Skeletal muscle satellite cell (primary cell): ENCODE measurements around the gene APP.

ENCODE experiments used
- H3K27me3 ChIP-seq: 2 replicates; pipeline ENCODE4 v1.7.0; 2013; ENCODE audit warnings: low read length; ENCODE audit not compliant: control insufficient read depth, insufficient read depth
- H3K36me3 ChIP-seq: 2 replicates; pipeline ENCODE4 v1.7.0; 2013; ENCODE audit warnings: mild to moderate bottlenecking, control low read depth, low read length; ENCODE audit not compliant: insufficient read depth
- H3K4me1 ChIP-seq: 2 replicates; pipeline ENCODE4 v1.7.0; 2013; ENCODE audit warnings: low read length; ENCODE audit not compliant: control insufficient read depth, insufficient read depth
- H3K4me2 ChIP-seq: 2 replicates; pipeline ENCODE4 v1.7.0; 2013; ENCODE audit warnings: mild to moderate bottlenecking, low read length
- H3K4me3 ChIP-seq: 2 replicates; pipeline ENCODE4 v1.7.0; 2013; ENCODE audit warnings: low read length
- H3K9ac ChIP-seq: 2 replicates; pipeline ENCODE4 v1.7.0; 2013; ENCODE audit warnings: mild to moderate bottlenecking, low read depth, low read length, moderate library complexity
- H3K9me3 ChIP-seq: replicated peaks from 2 replicates; pipeline ENCODE4 v1.7.0; 2013; ENCODE audit warnings: mild to moderate bottlenecking, control low read depth, low read length

APP gene

GRCh38 chr21:26055010-26055409 is 115.6 kb downstream of the APP start:
- no peaks in the 10 kb centered on the region for H3K4me1 ChIP-seq
- H3K9ac ChIP-seq, result no peak overlapping the region
- H3K4me2 ChIP-seq, result no peak overlapping the region
- H3K27me3 ChIP-seq, result no peaks in the 10 kb centered on the region
- H3K4me3 ChIP-seq, result no peak overlapping the region
- peaks cover 15% of the 10 kb centered on the region for H3K36me3 ChIP-seq
- no peaks in the 10 kb centered on the region for H3K9me3 ChIP-seq

GRCh38 chr21:26052057-26052456 is 118.5 kb downstream of the APP start:
- Histone ChIP-seq H3K9me3 (no peaks in the 10 kb centered on the region), H3K27me3 (no peaks in the 10 kb centered on the region), H3K4me1 (no peaks in the 10 kb centered on the region), H3K36me3 (peaks cover 26% of the 10 kb centered on the region), H3K4me2 (no peak overlapping the region), H3K9ac (no peak overlapping the region), H3K4me3 (no peak overlapping the region)

GRCh38 chr21:26050857-26051256 is 119.7 kb downstream of the APP start:
- Histone ChIP-seq H3K4me2 (no peak overlapping the region), H3K4me1 (no peaks in the 10 kb centered on the region), H3K9me3 (no peaks in the 10 kb centered on the region), H3K4me3 (no peak overlapping the region), H3K9ac (no peak overlapping the region), H3K27me3 (no peaks in the 10 kb centered on the region), H3K36me3 (peaks cover 28% of the 10 kb centered on the region)

GRCh38 chr21:26049803-26050202 is 120.8 kb downstream of the APP start:
- Histone ChIP-seq H3K36me3 (peaks cover 28% of the 10 kb centered on the region), H3K4me3 (no peak overlapping the region), H3K9me3 (no peaks in the 10 kb centered on the region), H3K4me2 (no peak overlapping the region), H3K4me1 (no peaks in the 10 kb centered on the region), H3K9ac (no peak overlapping the region), H3K27me3 (no peaks in the 10 kb centered on the region)

- H3K4me3 ChIP-seq, result no peak overlapping the region
- H3K9me3 ChIP-seq, result no peaks in the 10 kb centered on the region
- peaks cover 1% of the 10 kb centered on the region for H3K4me1 ChIP-seq
- H3K4me2 ChIP-seq, result no peak overlapping the region
- H3K27me3 ChIP-seq, result no peaks in the 10 kb centered on the region
- H3K9ac ChIP-seq, result no peak overlapping the region
- H3K36me3 ChIP-seq, result peaks cover 28% of the 10 kb centered on the region
These were observed 123.1 kb downstream of the APP start for GRCh38 chr21:26047279-26047967.

- H3K9ac ChIP-seq, result no peak overlapping the region
- H3K27me3 ChIP-seq, result no peaks in the 10 kb centered on the region
- no peak overlapping the region for H3K4me2 ChIP-seq
- peaks cover 19% of the 10 kb centered on the region for H3K4me1 ChIP-seq
- no peaks in the 10 kb centered on the region for H3K9me3 ChIP-seq
- H3K36me3 ChIP-seq, result peaks cover 5% of the 10 kb centered on the region
- no peak overlapping the region for H3K4me3 ChIP-seq
These were observed 126.7 kb downstream of the APP start for GRCh38 chr21:26043891-26044290.

- peaks cover 19% of the 10 kb centered on the region for H3K4me1 ChIP-seq
- no peak overlapping the region for H3K9ac ChIP-seq
- peak overlapping the region; percentile 12 for H3K4me3 ChIP-seq
- peak overlapping the region; percentile 23 for H3K4me2 ChIP-seq
- H3K36me3 ChIP-seq, result peaks cover 3% of the 10 kb centered on the region
- no peaks in the 10 kb centered on the region for H3K9me3 ChIP-seq
- H3K27me3 ChIP-seq, result no peaks in the 10 kb centered on the region
These were observed 128.2 kb downstream of the APP start for GRCh38 chr21:26042181-26042876.

- H3K9me3 ChIP-seq, result no peaks in the 10 kb centered on the region
- H3K27me3 ChIP-seq, result no peaks in the 10 kb centered on the region
- peaks cover 19% of the 10 kb centered on the region for H3K4me1 ChIP-seq
- H3K4me3 ChIP-seq, result peak overlapping the region; percentile 36
- peak overlapping the region; percentile 61 for H3K4me2 ChIP-seq
- H3K9ac ChIP-seq, result peak overlapping the region; percentile 19
- H3K36me3 ChIP-seq, result no peaks in the 10 kb centered on the region
These were observed 129.0 kb downstream of the APP start for GRCh38 chr21:26041431-26042180.

GRCh38 chr21:26036916-26037315 is 133.7 kb downstream of the APP start:
- peaks cover 4% of the 10 kb centered on the region for H3K36me3 ChIP-seq
- H3K4me2 ChIP-seq, result no peak overlapping the region
- H3K9me3 ChIP-seq, result no peaks in the 10 kb centered on the region
- H3K27me3 ChIP-seq, result no peaks in the 10 kb centered on the region
- no peak overlapping the region for H3K9ac ChIP-seq
- peaks cover 13% of the 10 kb centered on the region for H3K4me1 ChIP-seq
- no peak overlapping the region for H3K4me3 ChIP-seq

GRCh38 chr21:26032263-26032662 is 138.3 kb downstream of the APP start:
- Histone ChIP-seq H3K4me1 (no peaks in the 10 kb centered on the region), H3K9ac (no peak overlapping the region), H3K9me3 (no peaks in the 10 kb centered on the region), H3K4me2 (no peak overlapping the region), H3K36me3 (peaks cover 7% of the 10 kb centered on the region), H3K27me3 (no peaks in the 10 kb centered on the region), H3K4me3 (no peak overlapping the region)

GRCh38 chr21:26028183-26028582 is 142.4 kb downstream of the APP start:
- H3K4me2 ChIP-seq, result no peak overlapping the region
- H3K4me3 ChIP-seq, result no peak overlapping the region
- no peaks in the 10 kb centered on the region for H3K27me3 ChIP-seq
- peaks cover 5% of the 10 kb centered on the region for H3K4me1 ChIP-seq
- H3K36me3 ChIP-seq, result peaks cover 3% of the 10 kb centered on the region
- H3K9me3 ChIP-seq, result no peaks in the 10 kb centered on the region
- no peak overlapping the region for H3K9ac ChIP-seq
